HG03469 (cell line): ENCODE results near the gene SNX1.
A peak's percentile ranks its signal among the peaks of the same experiment; 100 is the strongest.

ENCODE experiments used
- ATAC-seq: cut with Tn5 transposase; IDR thresholded peaks from one replicate; pipeline ENCODE4 v1.9.1; 2021; ENCODE audit warnings: mild to moderate bottlenecking, moderate library complexity, moderate number of reproducible peaks; ENCODE audit not compliant: unreplicated experiment

The SNX1 gene

DNA sequence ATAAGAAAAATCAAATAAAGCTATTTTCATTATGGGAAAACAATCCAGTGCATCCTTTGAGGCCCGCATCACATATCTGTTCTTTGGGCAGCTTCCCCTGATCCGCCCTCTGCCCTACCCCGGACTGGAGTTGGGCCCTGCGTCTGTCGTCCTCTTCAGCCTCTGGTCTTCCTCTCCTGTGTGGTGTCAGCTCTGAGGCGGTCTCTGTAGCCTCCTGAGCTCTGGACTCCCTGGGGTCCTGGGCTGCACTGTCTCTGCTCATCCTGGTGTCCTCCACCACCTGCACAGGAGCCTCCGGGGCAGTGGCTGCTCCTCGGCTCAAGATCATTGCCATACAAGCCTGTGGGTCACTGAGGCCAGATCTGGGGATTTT lies 48.4 kb downstream of the SNX1 start:
- ATAC-seq, result no peak

DNA sequence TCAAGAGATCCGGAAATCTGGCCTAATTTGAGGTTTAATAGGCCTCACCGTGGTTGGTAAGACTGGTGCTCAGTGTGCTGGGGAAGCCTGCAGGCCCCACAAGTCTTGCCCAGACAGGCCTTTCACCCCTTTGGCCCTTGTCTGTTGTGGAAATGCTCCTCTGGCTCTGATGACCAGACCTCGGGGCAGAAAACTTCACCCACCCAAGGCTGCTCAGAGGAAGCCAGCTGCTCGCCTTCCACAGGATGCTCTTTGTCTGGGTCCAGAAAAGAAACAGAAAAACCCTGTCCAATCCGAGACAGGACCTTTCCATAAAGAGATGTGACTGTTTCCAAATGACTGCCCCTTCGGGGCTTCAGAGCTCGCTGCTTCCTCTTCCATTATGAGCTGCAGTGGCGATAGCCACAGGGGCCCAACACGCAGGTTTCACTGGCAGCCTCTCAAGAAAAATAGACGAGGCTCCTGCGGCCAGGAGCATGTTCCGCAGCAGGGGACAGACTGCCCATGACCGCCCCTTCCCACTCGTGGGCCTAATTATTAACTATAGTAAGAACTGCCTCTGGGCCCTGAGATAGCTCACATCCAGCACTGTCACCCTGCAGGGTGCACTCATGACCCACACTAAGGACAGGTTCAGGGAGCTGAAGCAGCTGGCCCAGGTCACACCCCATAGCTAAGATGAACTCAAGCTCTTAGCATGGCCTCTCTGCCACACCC lies 48.9 kb downstream of the SNX1 start:
- peak; percentile 40 for ATAC-seq

DNA sequence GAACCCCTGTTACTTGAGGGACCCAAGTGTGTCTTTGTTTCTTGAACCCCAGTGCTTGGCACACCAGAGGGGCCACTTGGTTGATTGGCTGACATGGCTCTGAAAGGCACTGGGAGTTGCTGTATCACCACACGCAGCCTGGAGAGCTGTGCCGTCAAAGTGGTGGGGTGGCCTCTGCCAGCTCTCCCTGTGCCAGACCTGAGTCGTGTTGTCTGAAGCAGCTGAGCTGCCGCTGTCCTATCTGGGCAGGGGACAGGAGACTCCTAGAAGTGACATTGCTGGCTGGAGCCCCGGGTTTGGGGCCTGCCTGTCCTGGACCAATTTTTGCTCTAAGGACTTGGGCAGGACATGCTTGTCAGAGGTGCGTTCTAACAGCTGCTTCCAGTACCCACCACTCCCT lies 50.3 kb downstream of the SNX1 start:
- ATAC-seq, result no peak

DNA sequence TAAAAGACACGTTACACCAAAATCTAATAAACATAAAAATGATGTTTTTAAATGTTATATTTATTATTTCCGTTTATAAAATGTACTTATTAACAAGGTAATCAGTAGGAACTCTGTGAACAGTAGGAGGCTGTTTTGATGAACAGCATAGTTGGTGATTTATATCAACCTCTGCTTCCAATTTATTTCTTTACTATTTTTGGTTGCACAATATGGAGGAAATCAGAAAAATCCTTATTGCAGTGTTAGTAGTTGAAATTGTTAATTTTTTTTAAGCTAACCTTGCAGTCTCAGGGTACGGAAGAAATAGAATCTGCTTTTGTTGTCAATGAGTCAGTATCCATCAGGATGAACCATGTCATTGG lies 50.7 kb downstream of the SNX1 start:
- ATAC-seq, result no peak

DNA sequence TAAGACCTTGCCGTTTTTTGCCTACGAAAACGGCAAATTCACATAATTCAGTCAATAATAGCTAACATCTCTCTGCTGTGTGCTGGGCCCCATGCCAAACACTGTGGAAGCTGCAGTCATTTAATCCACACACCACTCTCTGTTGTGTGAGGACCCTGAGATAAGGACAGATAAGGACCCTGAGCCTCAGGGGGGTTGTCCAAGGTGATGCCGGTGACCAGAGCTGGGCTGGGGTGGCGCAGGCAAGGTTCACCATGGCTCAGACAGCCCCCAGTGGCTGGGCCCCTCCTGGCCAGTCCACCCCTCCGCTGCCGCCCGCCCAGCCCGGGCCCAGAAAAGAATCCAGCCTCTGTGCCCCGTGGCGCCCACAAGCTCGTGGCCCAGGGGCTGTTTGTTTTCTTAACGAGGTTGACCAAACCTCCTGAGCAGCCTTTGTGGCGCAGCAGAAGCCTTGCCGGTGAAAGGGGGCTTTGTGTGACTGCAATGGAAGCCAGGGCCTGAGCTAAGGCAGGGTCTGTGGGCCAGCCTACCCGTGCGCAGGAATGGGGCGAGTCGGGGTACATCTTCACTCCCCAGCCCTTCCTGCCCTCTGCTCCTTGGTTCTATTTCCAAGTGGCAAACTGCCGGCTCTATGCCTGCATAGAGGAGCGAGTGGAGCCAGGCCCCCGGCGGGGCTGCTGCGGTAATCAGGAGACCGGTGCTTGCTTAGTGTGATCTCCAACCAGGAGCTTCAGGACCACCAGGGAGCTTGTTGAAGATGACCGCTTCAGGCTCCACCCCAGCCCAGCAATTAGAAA lies 51.3 kb downstream of the SNX1 start:
- ATAC-seq, result no peak

- no peak for ATAC-seq
These were observed 52.4 kb downstream of the SNX1 start for GRCh38 chr15:64148168-64148567.

DNA sequence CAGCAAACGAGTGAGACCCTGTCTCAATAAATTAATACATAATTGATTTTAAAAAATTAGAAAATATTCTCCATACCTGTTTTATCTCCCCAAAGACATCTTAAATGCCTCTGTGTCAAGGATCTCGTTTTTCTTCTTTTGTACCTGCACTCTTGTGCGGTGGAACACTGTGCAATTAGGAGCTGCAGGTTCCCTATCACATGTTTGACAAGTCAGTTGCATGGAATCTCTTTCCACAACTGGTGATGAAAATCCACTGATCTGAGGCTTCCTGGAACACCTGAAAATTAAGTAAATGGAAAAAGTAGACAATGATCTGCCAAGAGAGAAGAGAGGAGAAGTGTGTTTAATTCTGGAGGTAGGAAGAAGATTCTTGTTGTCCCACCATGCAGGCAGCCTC lies 52.8 kb downstream of the SNX1 start:
- no peak for ATAC-seq

DNA sequence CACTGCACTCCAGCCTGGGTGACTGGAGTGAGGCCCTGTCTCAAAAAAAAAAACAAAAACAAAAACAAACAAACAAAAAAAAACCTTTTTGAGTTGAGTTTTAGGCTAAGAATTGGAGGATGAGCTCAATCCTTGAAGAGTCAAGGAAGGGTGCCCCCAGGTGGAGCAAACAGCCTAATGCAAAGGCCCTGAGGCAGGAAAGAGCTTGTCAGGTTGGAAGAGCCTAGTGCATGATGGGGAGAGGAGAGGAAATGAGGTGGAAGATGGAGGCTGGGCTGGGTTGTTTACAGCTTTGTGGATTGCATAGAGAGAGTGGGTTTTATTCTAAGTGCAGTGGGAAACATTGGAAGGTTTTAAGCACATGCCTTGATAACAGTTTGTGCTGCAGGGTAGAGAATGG lies 53.6 kb downstream of the SNX1 start:
- ATAC-seq, result no peak

DNA sequence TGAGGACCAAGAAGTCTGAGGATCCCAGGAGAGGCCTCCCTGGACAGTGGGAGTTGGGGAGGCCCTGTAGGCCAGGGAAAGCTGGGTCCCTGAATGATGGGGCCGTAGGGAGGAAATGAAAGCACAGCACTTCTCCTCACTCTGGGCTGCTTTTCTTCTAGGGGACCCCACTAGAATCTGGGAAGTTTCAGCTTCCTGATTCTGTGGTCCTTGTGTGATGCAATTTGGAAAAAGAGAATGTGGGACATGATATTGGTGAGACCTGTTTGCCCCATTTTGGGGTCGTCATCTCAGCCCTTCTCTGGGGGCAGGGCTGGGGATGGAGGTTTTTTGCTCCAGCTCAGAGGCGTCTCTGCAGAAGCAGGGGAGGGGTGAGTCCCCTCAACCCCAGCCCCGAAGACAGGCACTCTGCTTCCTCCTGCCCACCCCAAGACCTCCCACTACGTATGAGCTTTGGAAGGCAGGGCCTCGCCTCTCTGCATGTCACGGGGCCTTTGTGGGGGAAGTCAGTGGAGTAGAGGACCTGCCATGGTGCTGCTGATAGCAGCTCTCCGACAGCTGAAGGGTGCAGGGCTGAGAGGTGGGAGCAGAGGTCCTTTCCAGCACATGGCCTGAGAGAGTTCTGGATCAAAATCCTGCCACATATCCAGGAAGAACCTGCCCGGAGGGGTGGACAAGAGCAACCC lies 54.3 kb downstream of the SNX1 start:
- no peak for ATAC-seq

GRCh38 chr15:64151727-64152506 lies 56.1 kb downstream of the SNX1 start, which contains the start of gene SNX22:
TSS of gene SNX22 (plus strand) at chr15:64151731. CDS start at chr15:64151776, 45 bp downstream.
- no peak for ATAC-seq

GRCh38 chr15:64152507-64153387 lies 57.0 kb downstream of the SNX1 start:
- no peak for ATAC-seq

DNA sequence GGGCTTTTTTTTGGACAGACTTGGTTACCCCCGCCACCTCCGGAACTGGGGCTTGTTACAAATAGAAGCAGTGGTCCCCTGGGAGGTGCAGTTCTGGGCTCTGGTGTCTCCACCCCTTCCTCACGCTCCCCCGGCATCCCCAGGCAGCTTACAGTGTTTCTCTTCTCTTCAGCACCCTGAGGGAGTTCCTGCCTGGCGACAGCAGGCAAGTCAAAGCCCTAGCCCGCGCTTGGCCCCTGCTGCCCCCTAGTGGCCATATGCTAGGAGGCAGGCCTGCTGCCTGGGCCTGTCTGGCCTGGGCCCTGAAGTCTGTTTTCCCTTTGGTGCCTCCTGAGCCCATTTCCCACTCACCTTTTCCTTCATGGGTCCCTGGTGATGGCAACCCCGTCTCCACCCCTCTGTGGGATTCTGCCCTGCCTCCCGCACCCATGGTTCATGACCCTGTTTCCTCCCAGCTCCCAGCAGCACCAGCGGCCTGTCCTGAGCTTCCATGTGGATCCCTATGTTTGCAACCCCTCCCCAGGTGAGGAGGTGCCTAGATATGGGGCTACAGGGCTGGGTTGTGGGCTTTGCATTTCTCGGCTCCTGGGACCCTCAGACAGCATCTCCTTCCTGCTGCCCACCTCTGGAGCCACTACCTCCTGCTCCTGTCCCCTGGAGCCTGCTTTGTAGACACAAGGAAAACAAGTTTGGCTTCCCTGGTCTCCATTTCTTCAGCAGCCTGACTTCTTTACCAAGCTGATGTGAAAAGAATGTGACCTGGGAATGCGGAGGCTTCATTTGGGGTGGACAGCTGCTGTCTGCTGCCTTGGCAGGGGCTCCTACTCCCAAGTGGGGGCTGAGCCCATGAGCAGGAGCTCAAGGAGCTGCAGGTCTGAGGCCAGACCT lies 57.9 kb downstream of the SNX1 start:
- peak; percentile 35 for ATAC-seq

DNA sequence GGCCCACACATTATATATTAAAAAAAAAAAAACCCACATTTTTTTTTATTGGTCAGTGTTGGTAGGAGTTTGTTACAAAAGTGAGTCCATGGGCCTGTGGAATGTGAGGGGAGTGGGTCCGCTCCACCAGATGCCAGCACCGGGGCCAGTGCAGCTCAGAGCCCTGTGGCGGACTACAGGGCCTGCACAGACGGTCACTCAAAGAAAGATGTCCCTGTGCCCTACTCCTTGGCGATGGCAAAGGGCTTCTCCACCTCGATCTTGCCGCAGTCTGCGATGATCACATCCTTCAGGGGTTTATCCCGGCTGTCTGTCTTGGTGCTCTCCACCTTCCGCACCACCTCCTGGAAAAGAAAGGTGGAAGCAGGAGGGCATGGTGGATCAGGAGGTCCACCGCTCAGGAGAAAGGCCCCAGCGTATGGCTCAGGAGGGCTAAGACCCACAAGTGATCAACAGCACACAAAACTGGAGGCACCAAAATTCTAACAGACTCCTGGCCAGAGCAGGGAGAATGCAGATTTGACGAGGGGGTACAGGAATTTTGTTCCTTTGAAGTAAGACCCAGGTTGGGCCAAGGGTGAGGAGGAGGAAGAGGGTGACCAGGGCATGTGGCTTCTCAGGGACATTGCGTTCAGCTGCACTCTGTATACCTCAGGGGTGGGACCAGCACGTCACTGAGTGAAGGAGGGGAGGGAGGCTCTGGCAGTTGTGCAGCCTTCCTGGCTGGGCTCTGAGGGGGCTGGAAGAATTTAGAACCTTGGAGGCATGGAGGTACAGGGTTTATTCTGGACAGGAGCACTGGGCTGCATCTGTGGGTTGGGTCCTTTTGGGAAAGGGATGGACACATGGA lies 60.2 kb downstream of the SNX1 start:
- ATAC-seq, result no peak

DNA sequence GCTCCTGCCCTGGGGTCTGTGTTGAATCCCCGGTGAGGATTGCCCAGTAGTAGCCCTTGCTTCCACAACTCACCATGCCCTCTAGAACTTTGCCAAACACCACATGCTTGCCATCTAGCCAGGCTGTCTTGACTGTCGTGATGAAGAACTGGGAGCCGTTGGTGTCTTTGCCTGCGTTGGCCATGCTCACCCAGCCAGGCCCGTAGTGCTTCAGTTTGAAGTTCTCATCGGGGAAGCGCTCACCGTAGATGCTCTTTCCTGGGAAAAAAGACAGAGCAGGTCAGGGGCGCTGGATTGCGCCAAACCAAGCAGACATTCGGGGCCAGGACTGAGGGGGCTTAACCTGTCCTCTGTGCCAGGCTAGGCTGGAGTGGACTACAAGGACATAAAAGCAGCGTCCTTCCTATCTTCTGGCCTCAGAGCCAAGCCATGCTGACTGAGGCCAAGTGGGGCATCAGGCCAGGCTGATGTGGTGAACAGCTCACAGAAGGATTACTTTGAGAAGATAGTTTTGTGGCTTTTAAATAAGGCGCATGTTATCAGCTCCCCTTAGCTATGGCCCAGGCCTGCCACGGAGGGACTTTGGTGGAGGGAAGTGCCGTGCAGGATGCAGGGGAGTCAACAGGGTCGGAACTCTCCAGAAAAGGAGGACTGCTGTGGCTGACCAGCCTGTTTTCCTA lies 61.0 kb downstream of the SNX1 start:
- no peak for ATAC-seq

GRCh38 chr15:64157599-64158125 lies 61.9 kb downstream of the SNX1 start:
- ATAC-seq, result no peak

GRCh38 chr15:64158363-64159134 lies 62.8 kb downstream of the SNX1 start:
- ATAC-seq, result no peak
